HCT116 (cell line): ENCODE measurements around the gene ALK. TPM values are rescaled to one million over a fixed set of nuclear protein-coding genes. Genes with fewer than 3 reads are reported as not detected.

Experiments
- ATAC-seq: fragments of 200-7000 bp; cut with Tn5 transposase; 2 replicates; pipeline ENCODE4 v1.9.1; 2020; ENCODE audit warnings: mild to moderate bottlenecking, moderate library complexity
- BruUV-seq: library from RNA; stranded (reverse); fragments of 400-500 nt; replicated peaks from 2 replicates; lab custom pipeline; 2021; lab: Mats Ljungman, UMichigan
- CTCF ChIA-PET: fragments of 300-600 bp; sonication (Branson Sonifier 250); formaldehyde crosslinking; loops from one replicate; lab custom pipeline; 2021; ENCODE audit warnings: antibody characterized with exemption; lab: Charles Lee
- POLR2A ChIA-PET: fragments of 300-600, 350-600 bp; sonication (Branson Sonifier 250); formaldehyde crosslinking; loops from one replicate; lab custom pipeline; 2021; ENCODE audit warnings: antibody characterized with exemption; lab: Charles Lee
- RAD21 ChIA-PET, 2 experiments: fragments of 300-600 bp; sonication (Branson Sonifier 250); formaldehyde crosslinking; loops; one replicate each; lab custom pipeline; 2023; ENCODE audit warnings: low total read pairs in 2 of 2; ENCODE audit not compliant: uncharacterized antibody in 2 of 2, unreplicated experiment in 2 of 2, low non-redundant PET in 1 of 2; lab: Charles Lee
- DNase-seq: peaks from one replicate; pipeline ENCODE4 v3.0.0-alpha.2; 2010; ENCODE audit warnings: low read depth, low spot score
- H2AFZ ChIP-seq: fragments of 200-600 bp; shearing (Covaris generic), sonication (generic); 2 replicates; pipeline ENCODE4 v1.6.1; 2017; ENCODE audit warnings: low read depth, mixed run types, mixed read lengths, antibody characterized with exemption, low read length; ENCODE audit not compliant: poor library complexity, severe bottlenecking
- H3K27ac ChIP-seq: 2 replicates; pipeline ENCODE4 v1.5.1; 2012; ENCODE audit warnings: low read depth, low read length
- H3K27me3 ChIP-seq: fragments of 200-600 bp; sonication (generic); 2 replicates; pipeline ENCODE4 v1.6.1; 2016; ENCODE audit warnings: mixed run types, low read length, mixed read lengths; ENCODE audit not compliant: insufficient read depth
- H3K36me3 ChIP-seq, 2 experiments: fragments of 200-500 bp in 1 of 2; fragments of 200-600 bp in 1 of 2; sonication (Bioruptor generic) in 1 of 2; sonication (generic) in 1 of 2; 2 replicates each; pipeline versions ENCODE4 v1.5.1 to v1.6.1; 2014 to 2016; ENCODE audit warnings: low read length in 2 of 2, inconsistent platforms in 1 of 2, mixed read lengths in 1 of 2, mixed run types in 1 of 2; ENCODE audit not compliant: insufficient read depth in 2 of 2, control insufficient read depth in 1 of 2
- H3K4me1 ChIP-seq, 2 experiments: fragments of 200-600 bp in 1 of 2; sonication (generic) in 1 of 2; 2 replicates each; pipeline versions ENCODE4 v1.5.1 to v1.6.1; 2012 to 2017; ENCODE audit warnings: low read length in 2 of 2, inconsistent platforms in 1 of 2, mild to moderate bottlenecking in 1 of 2, mixed read lengths in 1 of 2, mixed run types in 1 of 2, moderate library complexity in 1 of 2; ENCODE audit not compliant: insufficient read depth in 2 of 2, control insufficient read depth in 1 of 2
- H3K4me2 ChIP-seq: fragments of 200-600 bp; sonication (generic); 2 replicates; pipeline ENCODE4 v1.6.1; 2017; ENCODE audit warnings: mixed run types, low read length, mixed read lengths
- H3K4me3 ChIP-seq, 2 experiments: fragments of 200-600 bp in 1 of 2; sonication (generic) in 1 of 2; replicated peaks in 1 of 2; 2 replicates each; pipeline ENCODE4 v1.5.1; 2011 to 2016; ENCODE audit warnings: low read length in 2 of 2, control low read depth in 1 of 2, low read depth in 1 of 2, mild to moderate bottlenecking in 1 of 2, mixed read lengths in 1 of 2, mixed run types in 1 of 2
- H3K79me2 ChIP-seq: fragments of 200-600 bp; sonication (generic); 2 replicates; pipeline ENCODE4 v1.6.1; 2017; ENCODE audit warnings: mild to moderate bottlenecking, mixed run types, low read length, moderate library complexity, mixed read lengths; ENCODE audit not compliant: insufficient read depth
- H3K9ac ChIP-seq: fragments of 200-600 bp; sonication (generic); 2 replicates; pipeline ENCODE4 v1.6.1; 2016; ENCODE audit warnings: low read length, mixed read lengths
- H3K9me2 ChIP-seq: fragments of 200-600 bp; sonication (generic), shearing (Covaris generic); 2 replicates; pipeline ENCODE4 v1.6.1; 2017; ENCODE audit warnings: mixed run types, mild to moderate bottlenecking, moderate library complexity; ENCODE audit not compliant: insufficient read depth
- H3K9me3 ChIP-seq, 2 experiments: fragments of 200-500 bp in 1 of 2; fragments of 200-600 bp in 1 of 2; sonication (Bioruptor generic) in 1 of 2; sonication (generic) in 1 of 2; 2 replicates each; pipeline ENCODE4 v1.6.1; 2014 to 2017; ENCODE audit warnings: low read length in 2 of 2, mixed read lengths in 2 of 2, inconsistent platforms in 1 of 2, low read depth in 1 of 2, mild to moderate bottlenecking in 1 of 2, mixed run types in 1 of 2, moderate library complexity in 1 of 2; ENCODE audit not compliant: control insufficient read depth in 1 of 2, insufficient read depth in 1 of 2
- H4K20me1 ChIP-seq: fragments of 200-600 bp; sonication (generic), shearing (Covaris generic); 2 replicates; pipeline ENCODE4 v1.6.1; 2017; ENCODE audit warnings: mixed run types, mild to moderate bottlenecking, moderate library complexity; ENCODE audit not compliant: insufficient read depth
- CTCF ChIP-seq, 3 experiments: fragments of 200-600 bp in 1 of 3; sonication (generic) in 1 of 3; IDR thresholded peaks in 2 of 3; conservative IDR thresholded peaks in 1 of 3; 2 replicates each; pipeline ENCODE4 v1.5.1; 2012 to 2017; ENCODE audit warnings: low read depth in 2 of 3, low read length in 2 of 3, antibody characterized with exemption in 1 of 3, borderline replicate concordance in 1 of 3, control low read depth in 1 of 3, mild to moderate bottlenecking in 1 of 3, mixed read lengths in 1 of 3, mixed run types in 1 of 3, moderate library complexity in 1 of 3; ENCODE audit not compliant: insufficient read depth in 1 of 3
- EGR1 ChIP-seq: IDR thresholded peaks from 2 replicates; pipeline ENCODE4 v1.6.1; 2012; ENCODE audit warnings: low read depth
- FOSL1 ChIP-seq: IDR thresholded peaks from 2 replicates; pipeline ENCODE4 v1.6.1; 2012; ENCODE audit warnings: low read depth
- POLR2AphosphoS5 ChIP-seq: IDR thresholded peaks from 2 replicates; pipeline ENCODE4 v1.6.1; 2011; ENCODE audit warnings: mild to moderate bottlenecking, low read depth, low read length, moderate library complexity
- RAD21 ChIP-seq: IDR thresholded peaks from 2 replicates; pipeline ENCODE4 v1.6.1; 2012; ENCODE audit warnings: low read depth, mild to moderate bottlenecking
- SRF ChIP-seq: IDR thresholded peaks from 2 replicates; pipeline ENCODE4 v1.6.1; 2012; ENCODE audit warnings: low read depth
- YY1 ChIP-seq: IDR thresholded peaks from 2 replicates; pipeline ENCODE4 v1.6.1; 2011; ENCODE audit warnings: low read length, low read depth, moderate library complexity, mild to moderate bottlenecking; ENCODE audit not compliant: insufficient replicate concordance; ENCODE audit errors: extremely low read depth
- ZBTB33 ChIP-seq: IDR thresholded peaks from 2 replicates; pipeline ENCODE4 v1.6.1; 2011; ENCODE audit warnings: mild to moderate bottlenecking, low read length, moderate library complexity; ENCODE audit not compliant: insufficient replicate concordance; ENCODE audit errors: extremely low read depth
- ZNF274 ChIP-seq: fragments of 200-500 bp; sonication (Bioruptor generic); IDR thresholded peaks from 2 replicates; pipeline ENCODE4 v1.6.1; 2014; ENCODE audit warnings: mild to moderate bottlenecking, low read depth, low read length, inconsistent platforms
- intact Hi-C: fragments of 100-400 bp; cut with micrococcal nuclease; formaldehyde crosslinking; loops from 2 replicates; pipeline ENCODE4 v1.10.0; 2022
- total RNA-seq: library from RNA; stranded (reverse); gene quantifications from one replicate; pipeline ENCODE4 v1.2.1, GENCODE V29; 2021; ENCODE audit not compliant: unreplicated experiment

ALK gene
- total RNA-seq, 1 experiment from 2014 or later, result not detected

GRCh38 chr2:29817801-29818680 lies 103.3 kb downstream of the ALK start:
- no peak for DNase-seq
- H3K4me3 ChIP-seq, result no peak overlapping the region
- H3K4me1 ChIP-seq, result no peaks in the 10 kb centered on the region
- POLR2A ChIA-PET, result no interaction called here
- BruUV-seq, result no TSS peak
- H3K79me2 ChIP-seq, result no peaks in the 10 kb centered on the region
- no peak overlapping the region for H3K27ac ChIP-seq
- TF ChIP-seq FOSL1 (no peak), ZBTB33 (no peak)
- TF ChIP-seq, all 23 proteins: peak for 0
- H2AFZ ChIP-seq, result no peak overlapping the region
- ATAC-seq, result no peak
- no peaks in the 10 kb centered on the region for H4K20me1 ChIP-seq
- H3K27me3 ChIP-seq, result peaks cover 63% of the 10 kb centered on the region
- no peaks in the 10 kb centered on the region for H3K36me3 ChIP-seq
- CTCF ChIA-PET, result no interaction called here
- no peaks in the 10 kb centered on the region for H3K9me2 ChIP-seq
- RAD21 ChIA-PET, result no interaction called here
- no peaks in the 10 kb centered on the region for H3K9me3 ChIP-seq
- intact Hi-C loops, result no loop called here
- no peak overlapping the region for H3K9ac ChIP-seq
- no peak overlapping the region for H3K4me2 ChIP-seq

- ChIA-PET RAD21 (no interaction called here), CTCF (no interaction called here), POLR2A (no interaction called here)
- Histone ChIP-seq H3K9me2 (no peaks in the 10 kb centered on the region), H2AFZ (no peak overlapping the region), H3K9ac (no peak overlapping the region), H3K27me3 (peaks cover 68% of the 10 kb centered on the region), H4K20me1 (no peaks in the 10 kb centered on the region), H3K4me3 (no peak overlapping the region), H3K79me2 (no peaks in the 10 kb centered on the region), H3K9me3 (no peaks in the 10 kb centered on the region), H3K4me1 (no peaks in the 10 kb centered on the region), H3K4me2 (no peak overlapping the region), H3K36me3 (no peaks in the 10 kb centered on the region), H3K27ac (no peak overlapping the region)
- no peak for TF ChIP-seq SRF
- no peak for TF ChIP-seq ZNF274
- no peak for TF ChIP-seq EGR1
- no peak for TF ChIP-seq YY1
- TF ChIP-seq POLR2AphosphoS5, result no peak
- no peak for TF ChIP-seq CTCF (IDR thresholded peaks at IDR 0.05 in 2 of 3, conservative IDR thresholded peaks at IDR 0.05 in 1 of 3; ENCODE audit: borderline replicate concordance in 1 of 3, insufficient read depth in 1 of 3, low read depth in 2 of 3, low read length in 2 of 3)
- TF ChIP-seq RAD21, result no peak
- ATAC-seq (no peak), DNase-seq (no peak)
- intact Hi-C loops, result no loop called here
- BruUV-seq, result no TSS peak
Measured at GRCh38 chr2:29817299-29817698, 104.1 kb downstream of the ALK start.
